ENCODE results near the gene MLYCD.
"Not testable (repeated sequence)": the region's sequence is repeated elsewhere in the genome, so short reads cannot be mapped to it uniquely, and the experiment has no call there.

Gene MLYCD

GRCh38 chr16:83937922-83938885 is 39.3 kb downstream of the MLYCD start:
- H3K27me3 ChIP-seq (ENCODE audit: control insufficient read depth, insufficient read depth, low read length): peaks cover 5% of the 10 kb centered on the region
- no peak overlapping the region for H3K9ac ChIP-seq (ENCODE audit: low read length)
- H3K9me3 ChIP-seq (ENCODE audit: control insufficient read depth, low read length): no peaks in the 10 kb centered on the region
- H3K4me3 ChIP-seq (ENCODE audit: low read length): no peak overlapping the region
- H3K36me3 ChIP-seq (ENCODE audit: control insufficient read depth, insufficient read depth, low read length): no peaks in the 10 kb centered on the region
- H3K4me1 ChIP-seq (ENCODE audit: control insufficient read depth, insufficient read depth, low read length): peaks cover 19% of the 10 kb centered on the region

- Histone ChIP-seq H3K9ac (ENCODE audit: low read length) (no peak overlapping the region), H3K4me3 (ENCODE audit: low read length) (no peak overlapping the region), H3K36me3 (ENCODE audit: control insufficient read depth, insufficient read depth, low read length) (no peaks in the 10 kb centered on the region), H3K27me3 (ENCODE audit: control insufficient read depth, insufficient read depth, low read length) (peaks cover 3% of the 10 kb centered on the region), H3K4me1 (ENCODE audit: control insufficient read depth, insufficient read depth, low read length) (peaks cover 29% of the 10 kb centered on the region), H3K9me3 (ENCODE audit: control insufficient read depth, low read length) (no peaks in the 10 kb centered on the region)
Measured at GRCh38 chr16:83939266-83939855, 40.4 kb downstream of the MLYCD start.

GRCh38 chr16:83940119-83940518 is 41.2 kb downstream of the MLYCD start:
- Histone ChIP-seq H3K36me3 (ENCODE audit: control insufficient read depth, insufficient read depth, low read length) (no peaks in the 10 kb centered on the region), H3K9ac (ENCODE audit: low read length) (no peak overlapping the region), H3K4me3 (ENCODE audit: low read length) (no peak overlapping the region), H3K27me3 (ENCODE audit: control insufficient read depth, insufficient read depth, low read length) (no peaks in the 10 kb centered on the region), H3K4me1 (ENCODE audit: control insufficient read depth, insufficient read depth, low read length) (peaks cover 35% of the 10 kb centered on the region), H3K9me3 (ENCODE audit: control insufficient read depth, low read length) (no peaks in the 10 kb centered on the region)

- H3K4me1 ChIP-seq (ENCODE audit: control insufficient read depth, insufficient read depth, low read length): peaks cover 37% of the 10 kb centered on the region
- H3K9ac ChIP-seq (ENCODE audit: low read length): no peak overlapping the region
- no peaks in the 10 kb centered on the region for H3K9me3 ChIP-seq (ENCODE audit: control insufficient read depth, low read length)
- H3K4me3 ChIP-seq (ENCODE audit: low read length): no peak overlapping the region
- no peaks in the 10 kb centered on the region for H3K27me3 ChIP-seq (ENCODE audit: control insufficient read depth, insufficient read depth, low read length)
- H3K36me3 ChIP-seq (ENCODE audit: control insufficient read depth, insufficient read depth, low read length): no peaks in the 10 kb centered on the region
Measured at GRCh38 chr16:83940630-83941378, 41.9 kb downstream of the MLYCD start.

- not testable (repeated sequence) for H3K9ac ChIP-seq (ENCODE audit: low read length); H3K36me3 ChIP-seq (ENCODE audit: control insufficient read depth, insufficient read depth, low read length); H3K9me3 ChIP-seq (ENCODE audit: control insufficient read depth, low read length); H3K27me3 ChIP-seq (ENCODE audit: control insufficient read depth, insufficient read depth, low read length); H3K4me3 ChIP-seq (ENCODE audit: low read length)
- peaks cover 37% of the 10 kb centered on the region for H3K4me1 ChIP-seq (ENCODE audit: control insufficient read depth, insufficient read depth, low read length)
Measured at GRCh38 chr16:83941546-83941945, 42.6 kb downstream of the MLYCD start.

- no peak overlapping the region for H3K4me3 ChIP-seq (ENCODE audit: low read length)
- no peaks in the 10 kb centered on the region for H3K27me3 ChIP-seq (ENCODE audit: control insufficient read depth, insufficient read depth, low read length)
- H3K4me1 ChIP-seq (ENCODE audit: control insufficient read depth, insufficient read depth, low read length): peaks cover 37% of the 10 kb centered on the region
- H3K9ac ChIP-seq (ENCODE audit: low read length): no peak overlapping the region
- H3K9me3 ChIP-seq (ENCODE audit: control insufficient read depth, low read length): no peaks in the 10 kb centered on the region
- H3K36me3 ChIP-seq (ENCODE audit: control insufficient read depth, insufficient read depth, low read length): no peaks in the 10 kb centered on the region
Measured at GRCh38 chr16:83942074-83942473, 43.2 kb downstream of the MLYCD start.

GRCh38 chr16:83942815-83943515 is 44.0 kb downstream of the MLYCD start:
- no peaks in the 10 kb centered on the region for H3K27me3 ChIP-seq (ENCODE audit: control insufficient read depth, insufficient read depth, low read length)

GRCh38 chr16:83943516-83944050 is 44.7 kb downstream of the MLYCD start:
- Histone ChIP-seq H3K36me3 (ENCODE audit: control insufficient read depth, insufficient read depth, low read length) (no peaks in the 10 kb centered on the region), H3K4me3 (ENCODE audit: low read length) (no peak overlapping the region), H3K9me3 (ENCODE audit: control insufficient read depth, low read length) (no peaks in the 10 kb centered on the region), H3K9ac (ENCODE audit: low read length) (no peak overlapping the region), H3K4me1 (ENCODE audit: control insufficient read depth, insufficient read depth, low read length) (peaks cover 43% of the 10 kb centered on the region), H3K27me3 (ENCODE audit: control insufficient read depth, insufficient read depth, low read length) (no peaks in the 10 kb centered on the region)

More at GRCh38 chr16:83942815-83943515, 44.0 kb downstream of the MLYCD start:
- no peaks in the 10 kb centered on the region for H3K9me3 ChIP-seq (ENCODE audit: control insufficient read depth, low read length)
- peaks cover 43% of the 10 kb centered on the region for H3K4me1 ChIP-seq (ENCODE audit: control insufficient read depth, insufficient read depth, low read length)
- H3K4me3 ChIP-seq (ENCODE audit: low read length): no peak overlapping the region
- H3K9ac ChIP-seq (ENCODE audit: low read length): no peak overlapping the region
- no peaks in the 10 kb centered on the region for H3K36me3 ChIP-seq (ENCODE audit: control insufficient read depth, insufficient read depth, low read length)

- Histone ChIP-seq H3K36me3 (ENCODE audit: control insufficient read depth, insufficient read depth, low read length) (no peaks in the 10 kb centered on the region), H3K4me1 (ENCODE audit: control insufficient read depth, insufficient read depth, low read length) (peaks cover 42% of the 10 kb centered on the region), H3K4me3 (ENCODE audit: low read length) (no peak overlapping the region), H3K9ac (ENCODE audit: low read length) (no peak overlapping the region), H3K9me3 (ENCODE audit: control insufficient read depth, low read length) (no peaks in the 10 kb centered on the region), H3K27me3 (ENCODE audit: control insufficient read depth, insufficient read depth, low read length) (no peaks in the 10 kb centered on the region)
Measured at GRCh38 chr16:83945587-83945986, 46.7 kb downstream of the MLYCD start.

GRCh38 chr16:83946154-83946780 is 47.4 kb downstream of the MLYCD start:
- Histone ChIP-seq H3K4me1 (ENCODE audit: control insufficient read depth, insufficient read depth, low read length) (peaks cover 42% of the 10 kb centered on the region), H3K4me3 (ENCODE audit: low read length) (no peak overlapping the region), H3K36me3 (ENCODE audit: control insufficient read depth, insufficient read depth, low read length) (no peaks in the 10 kb centered on the region), H3K27me3 (ENCODE audit: control insufficient read depth, insufficient read depth, low read length) (no peaks in the 10 kb centered on the region), H3K9me3 (ENCODE audit: control insufficient read depth, low read length) (no peaks in the 10 kb centered on the region), H3K9ac (ENCODE audit: low read length) (no peak overlapping the region)
